T-helper 9 cell (primary cell): ENCODE measurements around the gene VSNL1.

ENCODE experiments used
- DNase-seq: peaks from one replicate; pipeline ENCODE4 v3.0.0-alpha.2; 2020

The VSNL1 gene

DNA sequence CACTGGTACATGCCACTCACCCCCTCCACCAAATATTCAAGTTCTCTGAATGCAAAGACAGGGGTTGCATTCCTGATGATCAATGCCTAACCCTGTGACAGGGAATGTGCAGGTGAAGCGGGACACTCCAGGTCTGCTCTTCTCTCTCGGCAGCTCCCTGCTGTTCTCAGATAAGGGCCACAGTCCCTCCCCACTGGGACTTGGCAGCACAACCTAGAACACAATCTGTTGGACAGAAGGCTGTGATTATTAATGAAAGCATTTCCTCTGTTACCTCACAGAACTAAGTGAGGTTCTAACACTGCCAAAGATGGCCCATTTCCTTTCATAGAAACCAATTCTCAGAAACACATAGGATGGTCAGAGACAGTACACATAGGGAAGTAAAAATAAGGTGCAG is 42.7 kb downstream of the VSNL1 start:
- DNase-seq, result no peak

DNA sequence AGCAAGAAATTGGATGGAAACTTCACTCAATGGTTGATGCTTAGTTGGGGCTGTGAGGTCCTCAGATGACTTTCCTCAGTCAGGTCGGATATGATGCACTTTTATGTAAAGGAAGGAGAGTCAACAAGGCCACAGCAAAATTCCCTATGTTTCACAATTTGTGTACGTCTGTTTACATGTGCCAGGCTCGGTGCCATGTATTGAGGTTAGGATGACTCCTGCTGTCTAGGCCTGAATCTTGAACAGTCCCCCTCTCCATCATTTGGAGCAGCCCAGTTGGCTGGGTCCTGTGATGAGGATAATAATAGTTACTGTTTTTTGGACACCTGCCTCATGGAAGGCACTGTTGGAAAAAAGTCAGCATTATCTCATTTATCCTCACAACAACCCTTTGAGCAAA is 43.1 kb downstream of the VSNL1 start:
- DNase-seq, result no peak

DNA sequence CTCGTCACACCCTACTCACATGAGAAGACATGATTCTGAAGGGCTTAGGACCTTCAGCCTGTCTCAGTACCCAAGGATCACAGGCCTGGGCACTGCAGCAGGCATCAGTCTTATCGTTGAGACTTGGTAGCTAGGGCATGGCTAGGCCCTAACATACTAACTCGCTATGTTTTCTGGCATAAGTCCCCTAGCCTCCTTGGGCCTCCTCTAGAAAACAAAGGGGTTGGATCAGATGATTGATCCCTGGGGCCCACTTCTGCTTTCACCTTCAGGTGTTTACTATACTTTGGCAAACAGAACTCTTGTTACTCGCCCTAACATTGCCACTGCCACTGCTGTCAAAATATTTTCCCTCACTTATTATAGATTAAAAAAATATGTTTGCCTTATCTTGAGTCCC is 44.2 kb downstream of the VSNL1 start:
- DNase-seq, result no peak

DNA sequence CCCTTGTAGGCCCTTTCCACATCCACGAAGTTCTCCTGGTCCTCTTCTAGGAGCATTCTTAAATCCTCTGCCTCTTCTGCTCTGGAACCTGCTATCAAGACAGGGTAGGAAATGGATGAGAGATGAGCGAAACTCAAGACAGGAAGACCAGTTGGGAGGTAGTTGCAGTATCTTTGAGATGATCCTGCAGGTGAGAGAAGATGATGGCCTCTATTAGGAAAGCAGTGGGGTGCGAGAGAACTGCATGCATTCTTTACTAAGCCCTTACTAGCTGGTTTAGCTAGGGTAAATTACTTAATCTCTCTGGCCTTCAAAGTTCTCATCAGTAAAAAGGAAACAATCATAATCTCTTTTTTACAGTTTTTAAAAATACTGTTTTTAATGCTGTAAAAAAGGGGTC is 47.0 kb downstream of the VSNL1 start:
- no peak for DNase-seq

DNA sequence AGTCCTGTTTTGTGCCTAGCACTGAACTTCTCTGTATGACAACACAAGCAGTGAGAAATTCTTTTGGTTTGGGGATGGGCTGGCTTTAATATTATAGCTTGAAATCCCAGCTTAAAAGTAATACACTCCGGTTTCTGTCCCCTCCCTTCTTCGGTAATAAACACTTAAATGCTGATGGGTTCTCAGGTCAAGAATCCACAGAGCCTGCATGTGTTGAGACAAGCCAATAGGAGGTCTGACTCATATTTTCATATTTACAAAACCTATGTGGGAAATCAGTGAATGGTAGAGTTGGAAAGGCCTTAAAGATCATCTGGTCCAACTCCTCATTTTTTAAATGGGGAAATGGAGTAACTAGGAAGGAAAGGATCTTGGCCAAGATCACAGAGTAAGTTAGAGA is 47.5 kb downstream of the VSNL1 start:
- no peak for DNase-seq

DNA sequence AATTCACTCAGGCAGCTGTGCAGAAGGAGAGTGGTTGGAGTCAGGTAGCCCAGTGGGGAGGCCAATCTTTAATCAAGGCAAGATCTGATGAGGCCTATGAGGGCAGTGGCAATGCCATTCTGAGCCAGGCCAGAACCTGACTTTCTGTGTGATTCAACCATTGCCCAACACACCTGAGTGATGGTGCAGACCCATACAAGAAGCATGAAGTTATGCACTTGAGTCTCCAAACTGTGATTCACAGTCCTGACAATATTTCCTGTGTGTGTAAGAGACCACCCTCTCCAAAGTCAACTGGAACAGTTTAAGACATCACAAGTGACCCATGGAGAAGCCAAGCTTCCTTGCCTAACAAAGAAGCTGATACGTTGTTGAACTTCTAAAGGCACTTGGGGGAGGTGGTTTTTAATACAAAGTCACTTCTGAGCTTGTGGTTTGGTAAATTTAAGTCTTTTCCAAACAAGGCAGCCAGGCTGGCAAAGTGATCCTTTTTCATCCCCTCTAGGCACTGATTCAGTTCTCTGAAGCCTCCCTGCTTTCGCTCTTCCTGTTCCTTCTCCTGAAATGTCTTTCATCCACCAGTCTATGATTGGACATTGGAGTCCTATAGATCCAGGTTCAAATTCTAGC is 49.0 kb downstream of the VSNL1 start:
- DNase-seq, result no peak

DNA sequence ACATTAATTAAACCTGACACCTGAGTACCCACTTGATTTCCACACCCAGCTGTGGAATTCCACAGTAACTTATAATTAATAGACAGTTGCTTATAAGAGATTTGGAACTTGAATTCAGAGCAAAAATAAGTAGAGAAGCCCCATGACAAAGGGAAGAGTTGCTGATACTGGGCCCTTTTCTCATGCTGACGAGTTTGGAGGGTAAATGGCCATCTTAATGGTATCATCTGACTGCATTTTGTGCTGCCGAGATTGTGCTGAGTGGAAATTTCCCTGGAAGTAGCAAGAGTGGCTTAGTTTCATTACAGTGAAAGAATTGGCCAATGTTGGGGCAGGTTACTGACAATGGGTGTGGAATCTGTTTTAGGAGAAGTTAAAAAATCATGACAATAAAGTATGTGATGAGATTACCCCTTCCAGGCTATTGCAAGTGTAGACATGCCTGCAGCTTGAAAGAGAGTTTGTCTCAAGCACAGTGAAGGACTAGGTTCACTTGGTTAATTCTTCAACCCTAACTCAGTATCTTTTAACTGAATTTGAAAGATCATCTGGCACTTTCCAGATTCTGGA is 49.9 kb downstream of the VSNL1 start:
- DNase-seq, result no peak

DNA sequence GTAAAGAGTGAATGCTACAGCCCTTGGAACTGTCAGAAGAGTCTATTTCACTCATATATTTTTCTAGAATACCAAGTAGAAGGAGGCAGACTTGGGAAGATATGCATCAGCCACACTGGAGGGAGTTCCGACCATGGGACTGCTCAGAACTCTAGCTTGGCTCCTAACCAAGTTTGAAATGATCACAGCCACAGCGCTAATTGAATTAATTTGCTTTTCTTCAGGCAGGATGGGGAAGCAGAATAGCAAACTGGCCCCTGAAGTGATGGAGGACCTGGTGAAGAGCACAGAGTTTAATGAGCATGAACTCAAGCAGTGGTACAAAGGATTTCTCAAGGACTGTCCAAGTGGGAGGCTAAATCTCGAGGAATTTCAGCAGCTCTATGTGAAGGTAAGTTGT is 51.4 kb downstream of the VSNL1 start:
- DNase-seq, result no peak

DNA sequence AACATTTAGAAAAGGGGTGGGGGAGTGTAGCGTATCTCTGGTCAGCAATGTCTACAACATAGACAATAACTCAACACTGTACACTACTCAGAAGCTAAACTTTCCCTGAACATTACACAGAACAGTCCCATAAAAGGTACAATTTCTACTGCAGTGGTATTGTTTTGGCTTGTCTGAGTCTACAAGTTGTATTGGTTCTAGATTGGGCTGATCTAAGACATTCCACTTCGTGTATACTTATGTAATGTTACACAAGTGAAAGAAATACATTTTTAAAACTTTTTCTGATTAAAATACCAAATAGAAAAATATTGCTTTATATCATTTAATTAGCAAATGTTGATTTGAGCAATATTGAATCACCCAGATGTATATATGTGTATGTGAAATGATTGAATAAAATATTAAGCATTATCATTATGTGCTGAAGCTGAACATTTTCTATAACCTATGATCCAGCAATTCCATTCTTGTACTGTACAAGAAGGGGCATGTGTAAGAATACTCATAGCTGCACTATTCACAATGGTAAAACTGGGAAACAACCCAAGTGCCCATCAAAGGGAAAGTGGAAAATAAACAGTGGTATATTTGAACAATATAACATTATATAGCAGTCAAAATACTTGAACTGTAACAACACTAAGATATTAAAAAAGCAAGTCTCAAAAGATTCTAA is 52.4 kb downstream of the VSNL1 start:
- DNase-seq, result no peak

DNA sequence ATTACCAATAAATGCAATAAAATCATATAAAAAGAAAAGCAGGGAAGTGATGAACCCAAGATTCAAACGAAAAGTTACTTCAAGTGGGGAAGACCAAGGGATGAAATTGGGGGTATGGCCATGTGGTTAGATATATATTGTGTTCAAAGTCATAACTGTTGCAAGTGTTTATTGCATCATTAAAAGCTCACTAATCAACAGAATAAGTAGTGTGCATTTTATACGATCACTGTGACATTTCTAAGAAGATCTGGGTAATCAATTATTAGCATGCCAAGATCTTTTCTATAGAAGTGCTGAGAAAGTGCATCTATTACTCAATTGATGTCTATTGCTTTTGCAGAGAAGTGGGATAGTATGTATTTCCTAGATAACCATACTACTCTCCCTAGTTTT is 52.9 kb downstream of the VSNL1 start:
- no peak for DNase-seq

DNA sequence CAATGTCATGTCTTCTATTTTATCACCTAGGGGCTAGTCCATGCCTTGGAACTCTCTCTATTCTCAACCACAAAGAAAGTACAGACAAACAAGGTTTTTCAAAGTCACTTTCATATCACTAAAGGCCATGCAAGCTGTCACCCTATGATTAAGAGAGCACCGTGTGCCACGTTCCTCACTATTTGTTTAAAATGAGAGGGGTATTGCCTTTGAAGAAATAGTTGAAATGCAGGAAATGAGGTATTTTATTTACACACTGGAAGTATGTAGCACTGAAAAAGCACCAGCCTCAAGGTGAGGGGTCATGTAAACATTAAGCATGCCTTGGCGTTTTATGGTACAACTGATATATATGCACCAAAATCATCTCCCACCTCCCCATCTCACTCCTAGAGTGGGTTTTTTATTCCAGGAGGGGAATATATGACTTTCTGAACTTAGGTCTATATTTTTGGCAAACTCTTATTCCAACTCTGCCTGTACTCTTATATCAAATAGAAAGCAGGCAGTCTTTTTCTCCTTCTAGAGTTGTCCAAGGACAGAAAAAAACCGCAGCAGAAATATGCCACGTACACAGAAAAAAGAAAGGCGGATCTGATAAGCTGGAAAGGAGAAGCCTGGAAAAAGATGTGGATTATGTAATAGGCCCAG is 53.5 kb downstream of the VSNL1 start:
- no peak for DNase-seq

DNA sequence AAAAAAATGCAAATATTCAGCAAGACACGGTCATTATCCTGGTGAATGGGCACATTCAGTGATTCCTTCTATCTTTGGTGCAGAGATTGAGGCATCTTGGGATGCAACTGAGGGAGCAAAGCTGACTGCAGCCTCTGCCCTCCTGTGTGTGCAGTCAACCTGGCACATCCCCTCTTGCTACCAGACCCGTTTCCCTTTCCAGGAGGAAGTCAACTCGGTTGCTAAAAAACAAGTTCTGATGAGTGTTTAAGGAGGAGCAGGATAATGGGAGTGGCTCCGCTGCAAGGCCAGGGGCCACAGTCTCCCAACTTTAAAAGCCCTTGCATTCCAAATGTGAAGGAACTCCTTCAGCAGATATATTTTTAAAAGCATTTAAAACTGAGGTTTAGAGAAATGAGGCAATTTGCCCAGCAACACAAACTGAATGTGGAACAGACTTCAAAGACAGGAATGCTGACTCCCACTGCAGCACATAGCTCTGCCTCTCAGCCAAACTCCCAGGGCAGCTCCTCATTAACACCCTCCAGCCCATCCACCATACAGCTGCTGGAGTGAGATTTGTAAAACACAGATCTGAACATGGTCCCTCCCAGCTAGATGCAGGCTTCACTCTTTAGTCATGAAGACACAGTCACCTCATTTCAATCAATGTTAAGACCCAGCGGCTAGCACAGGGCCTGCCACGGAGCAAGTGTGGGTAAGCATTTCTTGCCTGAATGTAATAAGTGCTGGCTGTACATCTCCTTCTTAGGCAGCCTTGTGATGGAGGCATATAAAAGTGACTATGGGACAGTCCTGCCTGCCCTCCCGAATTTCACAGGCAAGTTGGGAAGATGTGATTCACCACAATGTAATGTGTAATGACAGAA is 54.3 kb downstream of the VSNL1 start:
- no peak for DNase-seq

DNA sequence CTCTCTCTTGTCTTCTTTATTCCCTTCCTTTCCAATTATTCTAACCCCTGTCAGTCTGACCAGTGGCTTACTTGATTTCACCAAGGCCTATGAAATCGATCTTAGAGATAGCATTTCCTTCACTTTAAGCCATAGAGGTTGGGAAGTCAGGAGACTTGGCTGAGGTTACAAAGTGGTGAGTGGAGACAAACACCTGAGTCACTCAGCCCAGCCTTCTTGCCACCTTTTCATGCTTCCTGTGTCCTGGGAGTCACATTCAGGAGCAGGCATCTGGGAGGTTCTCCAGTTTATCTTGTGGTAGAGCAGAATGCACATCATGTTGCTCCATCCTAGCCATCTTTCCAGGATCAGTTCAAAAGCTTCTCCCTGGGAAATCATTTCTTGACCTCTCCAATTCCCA is 59.1 kb downstream of the VSNL1 start:
- no peak for DNase-seq

DNA sequence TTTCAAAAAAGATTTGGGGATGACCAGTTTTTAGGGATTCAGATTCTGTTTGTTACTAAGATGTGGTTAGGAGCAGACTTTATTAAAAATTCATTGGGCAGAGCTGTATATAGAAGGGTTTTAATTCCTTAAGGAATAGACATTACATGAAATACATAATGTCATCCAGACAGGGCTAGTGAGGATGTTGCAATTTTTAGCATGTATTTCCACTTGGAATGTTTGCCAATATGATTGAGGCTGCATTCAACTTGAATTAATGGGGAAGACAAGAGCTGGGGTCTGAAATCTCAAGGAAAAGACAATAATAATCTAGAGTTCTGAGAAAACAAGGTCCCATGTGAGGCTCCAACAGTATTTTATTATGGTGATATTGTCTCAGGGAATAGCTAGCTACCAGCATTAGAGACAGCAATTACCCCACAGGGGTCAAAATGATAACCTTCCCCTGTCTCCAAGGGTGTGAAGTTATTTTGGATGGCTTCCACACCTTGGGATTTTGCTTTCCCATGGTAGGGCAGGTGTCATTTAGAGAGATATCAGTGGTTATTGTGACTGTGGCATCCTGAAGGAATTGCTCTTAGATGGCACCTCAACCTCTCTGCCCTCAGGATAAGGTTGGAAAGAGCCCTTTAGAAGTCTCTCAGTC is 60.2 kb downstream of the VSNL1 start:
- DNase-seq, result no peak

DNA sequence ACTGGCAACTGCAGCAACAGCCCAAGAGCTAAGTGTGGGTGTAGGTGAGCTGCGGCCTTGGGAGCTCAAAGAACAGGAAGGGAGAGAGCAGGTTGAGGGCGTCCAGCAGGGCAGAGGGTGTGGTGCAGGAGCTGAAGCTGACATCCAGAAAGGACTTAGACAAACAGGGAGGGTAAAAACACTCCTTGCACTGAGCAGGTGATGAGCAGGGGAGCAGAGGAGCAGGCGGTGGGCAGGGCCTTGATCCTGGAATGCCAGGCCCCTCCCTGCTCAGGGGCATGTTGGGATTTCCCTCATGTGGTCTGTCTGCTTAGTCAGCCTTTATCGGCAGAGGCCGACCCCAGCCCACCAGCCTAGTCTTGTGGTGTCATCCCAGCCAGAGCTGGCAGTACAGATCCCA is 63.6 kb downstream of the VSNL1 start:
- no peak for DNase-seq

DNA sequence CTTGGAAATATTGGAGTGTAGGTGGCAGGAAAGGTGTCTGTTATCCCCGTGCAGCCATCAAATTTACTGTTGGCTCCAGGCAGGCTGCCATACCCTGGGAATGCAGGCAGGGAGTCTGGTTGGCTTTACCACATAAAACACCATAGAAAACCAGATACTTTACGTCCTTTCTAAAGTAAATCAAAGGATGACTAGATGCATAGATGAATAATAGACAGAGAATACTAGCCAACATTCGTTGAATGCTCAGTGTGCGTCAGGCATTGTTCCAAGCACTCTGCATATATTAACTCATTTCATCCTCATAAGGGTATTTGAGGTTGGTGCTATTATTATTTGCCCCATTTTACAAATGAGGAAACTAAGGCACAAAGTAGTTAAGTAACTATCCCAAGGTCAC is 65.2 kb downstream of the VSNL1 start:
- no peak for DNase-seq

DNA sequence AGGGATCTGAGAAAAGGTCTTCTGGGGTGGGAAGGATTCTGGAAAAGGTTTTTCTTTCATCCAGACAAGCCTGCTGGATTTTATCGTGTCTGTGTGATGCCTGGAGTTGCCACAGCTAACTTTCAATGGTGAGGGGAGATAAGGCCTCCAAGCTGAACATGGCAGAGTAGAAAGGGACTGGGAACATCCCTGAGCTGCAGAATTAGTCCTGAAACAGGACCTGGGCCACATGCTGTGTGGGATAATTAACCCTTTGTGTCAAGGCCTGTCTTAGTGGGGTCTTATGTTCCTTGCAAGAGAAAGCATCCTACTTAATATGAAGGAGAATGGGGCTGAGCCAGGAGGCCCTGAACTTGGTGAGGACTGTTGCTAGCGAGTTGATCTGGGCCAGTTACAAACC is 66.4 kb downstream of the VSNL1 start:
- no peak for DNase-seq

DNA sequence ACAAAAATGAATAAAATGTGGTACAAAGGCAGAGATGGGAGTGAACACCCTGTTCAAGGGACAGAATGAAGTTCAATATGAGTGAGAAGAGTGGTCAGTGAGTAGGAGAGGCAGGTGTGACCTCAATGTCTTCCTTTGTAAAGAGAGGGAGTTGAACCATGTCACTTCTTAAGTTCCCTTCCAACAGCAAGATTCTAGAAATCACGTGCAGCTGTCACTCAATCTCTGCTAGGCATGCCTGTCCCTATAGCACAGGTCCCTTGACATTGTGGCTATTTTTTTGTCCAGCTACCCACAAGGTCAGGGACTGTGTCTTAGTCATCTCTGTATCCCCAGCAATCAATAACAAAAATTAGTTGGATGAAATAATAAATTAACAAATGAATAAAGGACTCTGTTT is 66.9 kb downstream of the VSNL1 start:
- no peak for DNase-seq

DNA sequence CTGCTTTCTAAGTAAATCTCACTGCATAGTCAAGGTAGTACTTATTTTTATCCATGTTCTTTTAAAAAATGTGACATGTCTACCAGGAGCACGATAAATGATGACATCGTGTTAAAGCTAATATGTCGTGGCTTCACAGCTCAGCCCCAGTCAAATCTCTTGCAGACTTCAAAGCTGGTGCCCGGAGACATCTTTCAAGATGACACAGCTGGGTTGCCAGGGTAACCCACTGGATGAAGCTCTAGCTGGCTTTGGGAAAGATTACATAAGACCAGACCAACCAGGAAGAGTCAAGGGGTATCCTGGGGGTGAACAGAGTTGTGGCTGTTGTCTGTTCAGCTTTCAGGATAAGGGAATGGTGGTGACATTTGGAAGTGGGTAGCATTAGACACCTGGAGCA is 67.8 kb downstream of the VSNL1 start:
- DNase-seq, result no peak

DNA sequence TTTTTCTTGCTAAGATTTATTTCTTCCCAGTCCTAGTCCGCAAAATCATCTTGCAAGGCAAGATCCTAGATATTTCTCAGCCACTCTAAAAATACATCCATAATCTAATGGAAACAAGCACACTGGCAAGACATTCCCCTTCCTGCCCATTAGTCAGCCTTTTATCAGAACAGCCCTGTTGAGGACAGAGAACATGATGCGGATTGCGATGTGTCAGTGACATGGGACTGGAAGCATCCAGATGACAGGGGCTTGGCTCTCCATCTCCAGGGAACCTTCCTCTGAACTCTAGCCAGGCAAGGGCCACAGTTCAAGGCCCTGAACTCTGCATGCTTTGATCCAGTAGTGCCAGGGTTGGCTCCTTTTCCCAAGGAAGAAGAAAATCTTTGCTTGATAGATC is 70.0 kb downstream of the VSNL1 start:
- no peak for DNase-seq

DNA sequence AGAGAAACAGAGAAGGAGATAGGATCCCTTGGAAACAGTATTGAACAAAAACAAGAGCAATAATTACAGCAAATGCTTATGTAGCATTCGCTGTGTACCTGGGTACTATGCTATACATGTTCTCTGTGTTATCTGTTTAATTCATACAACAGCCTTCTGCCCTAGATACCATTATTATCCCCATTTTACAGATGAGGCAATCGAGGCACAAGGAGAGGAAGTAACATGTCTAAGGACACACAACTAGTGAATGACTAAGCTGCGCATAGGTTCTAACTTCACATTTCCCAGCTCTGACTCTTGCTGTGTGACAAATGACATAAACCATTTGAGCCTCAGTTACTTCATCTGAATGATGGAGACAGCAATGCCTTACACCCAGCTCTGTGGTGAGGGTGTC is 70.5 kb downstream of the VSNL1 start:
- no peak for DNase-seq

DNA sequence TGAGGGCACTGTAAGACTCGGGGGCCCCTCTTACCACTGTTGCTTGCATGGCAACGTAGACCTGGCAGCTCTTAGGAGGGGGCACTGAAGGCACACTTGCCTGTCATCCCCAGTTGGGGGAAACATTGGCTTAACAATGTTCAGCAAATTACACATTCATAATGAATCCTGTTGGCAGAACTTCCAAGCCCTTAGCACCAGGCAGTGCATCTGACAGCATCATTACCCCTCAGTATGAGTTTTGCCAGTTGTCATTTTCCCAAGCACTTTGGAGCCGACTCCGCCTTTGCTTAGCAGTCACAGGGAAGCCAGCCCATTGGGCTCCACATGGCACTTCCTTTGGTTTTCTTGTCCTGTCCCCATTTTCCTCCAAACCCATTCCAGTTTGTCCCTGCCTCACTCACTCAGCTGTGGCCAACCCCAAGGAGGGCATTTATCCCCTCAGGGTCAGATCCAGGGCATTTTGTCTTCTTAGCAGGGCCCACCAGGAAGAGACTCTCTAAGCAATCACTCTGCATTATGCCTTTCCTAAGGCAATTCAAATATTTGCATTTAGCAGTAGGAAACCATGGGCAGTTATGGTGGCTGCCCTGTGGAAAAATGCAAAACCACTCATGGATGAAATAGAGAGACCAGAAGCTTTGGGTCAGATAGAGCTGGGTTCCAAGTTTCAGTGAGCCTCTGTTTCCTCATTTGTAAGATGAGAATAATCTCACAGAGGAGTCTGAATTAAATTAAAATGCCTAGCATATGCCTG is 73.9 kb downstream of the VSNL1 start:
- no peak for DNase-seq
